HEK293T (cell line): Measurements from ENCODE around the gene RNF19B.

Experiments
- CTCF ChIA-PET: fragments of 350-600 bp; formaldehyde crosslinking; extraction: SDS; loops from one replicate; lab custom pipeline; 2021; ENCODE audit warnings: antibody characterized with exemption, inconsistent platforms; lab: Yijun Ruan, JAX
- POLR2A ChIA-PET: fragments of 350-600 bp; formaldehyde crosslinking; extraction: SDS; loops from one replicate; lab custom pipeline; 2020; ENCODE audit warnings: antibody characterized with exemption, inconsistent platforms; lab: Yijun Ruan, JAX
- DNase-seq: peaks from one replicate; pipeline ENCODE4 v3.0.0; 2012; ENCODE audit warnings: mixed read lengths; ENCODE audit errors: extremely low spot score
- ARNT ChIP-seq: fragments of 450-650 bp; IDR thresholded peaks from 2 replicates; pipeline ENCODE4 v1.6.1; 2017; ENCODE audit warnings: mild to moderate bottlenecking
- BHLHE40 ChIP-seq: fragments of 450-650 bp; IDR thresholded peaks from 2 replicates; pipeline ENCODE4 v1.6.1; 2016; ENCODE audit warnings: mild to moderate bottlenecking, moderate library complexity, borderline replicate concordance
- CTBP1 ChIP-seq: fragments of 450-650 bp; IDR thresholded peaks from 2 replicates; pipeline ENCODE4 v1.6.1; 2016; ENCODE audit warnings: borderline replicate concordance
- ELF4 ChIP-seq: fragments of 450-650 bp; IDR thresholded peaks from 2 replicates; pipeline ENCODE4 v1.6.1; 2017; ENCODE audit warnings: antibody characterized with exemption
- FOXA1 ChIP-seq: fragments of 450-650 bp; IDR thresholded peaks from 2 replicates; pipeline ENCODE4 v1.6.1; 2016; ENCODE audit warnings: mild to moderate bottlenecking
- FOXK2 ChIP-seq: fragments of 450-650 bp; IDR thresholded peaks from 2 replicates; pipeline ENCODE4 v1.6.1; 2016; ENCODE audit warnings: mild to moderate bottlenecking
- FOXM1 ChIP-seq: fragments of 450-650 bp; IDR thresholded peaks from 2 replicates; pipeline ENCODE4 v1.6.1; 2017; ENCODE audit warnings: mild to moderate bottlenecking, borderline replicate concordance
- HDGF ChIP-seq: fragments of 450-650 bp; IDR thresholded peaks from 2 replicates; pipeline ENCODE4 v1.6.1; 2017; ENCODE audit warnings: antibody characterized with exemption, borderline replicate concordance
- L3MBTL2 ChIP-seq: fragments of 450-650 bp; conservative IDR thresholded peaks from 2 replicates; pipeline ENCODE4 v1.6.1; 2016; ENCODE audit warnings: mild to moderate bottlenecking
- LEF1 ChIP-seq: fragments of 450-650 bp; IDR thresholded peaks from 2 replicates; pipeline ENCODE4 v1.6.1; 2017; ENCODE audit warnings: mild to moderate bottlenecking, borderline replicate concordance
- NFRKB ChIP-seq: fragments of 450-650 bp; IDR thresholded peaks from 2 replicates; pipeline ENCODE4 v1.6.1; 2016; ENCODE audit warnings: mild to moderate bottlenecking, moderate library complexity
- PKNOX1 ChIP-seq: fragments of 450-650 bp; IDR thresholded peaks from 2 replicates; pipeline ENCODE4 v1.6.1; 2016
- SP1 ChIP-seq: fragments of 450-650 bp; IDR thresholded peaks from 2 replicates; pipeline ENCODE4 v1.6.1; 2017
- SUZ12 ChIP-seq: fragments of 450-650 bp; IDR thresholded peaks from 2 replicates; pipeline ENCODE4 v1.6.1; 2016; ENCODE audit warnings: mild to moderate bottlenecking
- TARDBP ChIP-seq: fragments of 450-650 bp; IDR thresholded peaks from 2 replicates; pipeline ENCODE4 v1.6.1; 2016
- ZNF384 ChIP-seq: fragments of 450-650 bp; IDR thresholded peaks from 2 replicates; pipeline ENCODE4 v1.6.1; 2016

Gene RNF19B

GRCh38 chr1:33008051-33008914 is 43.7 kb upstream of the RNF19B start:
- ChIA-PET POLR2A (no interaction called here), CTCF (interaction anchor here (0.6 to 0.8 kb wide), 2 partner anchors 190 to 598 kb away, joined by 3 to 4 read pairs; no protein-coding TSS in a partner anchor)
- DNase-seq, result no peak

GRCh38 chr1:33007190-33008050 is 42.8 kb upstream of the RNF19B start:
- TF ChIP-seq ARNT, result no peak
- TF ChIP-seq TARDBP, result no peak
- no peak for TF ChIP-seq FOXK2
- TF ChIP-seq BHLHE40, result no peak
- no peak for TF ChIP-seq PKNOX1
- ChIA-PET CTCF (interaction anchor here (0.5 to 1.1 kb wide), 7 partner anchors 10 to 597 kb away, joined by 3 to 4 read pairs (median 3); no protein-coding TSS in a partner anchor), POLR2A (interaction anchor here (1.0 to 1.3 kb wide), 2 partner anchors 9 to 59 kb away, joined by 3 read pairs; no protein-coding TSS in a partner anchor)
- DNase-seq, result peak; percentile 85

More at GRCh38 chr1:33008051-33008914, 43.7 kb upstream of the RNF19B start:
- TF ChIP-seq FOXM1 (no peak), BHLHE40 (no peak), TARDBP (no peak), HDGF (no peak), NFRKB (no peak), SP1 (no peak), FOXA1 (no peak), CTBP1 (no peak), ARNT (no peak), SUZ12 (no peak), L3MBTL2 (no peak), FOXK2 (no peak), PKNOX1 (no peak), ZNF384 (no peak), LEF1 (no peak)

GRCh38 chr1:33005838-33006421 is 41.3 kb upstream of the RNF19B start:
- TF ChIP-seq L3MBTL2, result no peak
- no peak for TF ChIP-seq TARDBP
- no peak for TF ChIP-seq FOXK2
- TF ChIP-seq FOXM1, result no peak
- no peak for TF ChIP-seq LEF1
- TF ChIP-seq ARNT, result no peak
- no peak for TF ChIP-seq FOXA1
- TF ChIP-seq HDGF, result no peak
- no peak for TF ChIP-seq SUZ12
- TF ChIP-seq NFRKB, result no peak
- no peak for TF ChIP-seq CTBP1
- no peak for TF ChIP-seq BHLHE40
- no peak for TF ChIP-seq PKNOX1
- TF ChIP-seq ELF4, result no peak
- TF ChIP-seq ZNF384, result no peak
- TF ChIP-seq SP1, result no peak
- ChIA-PET POLR2A (interaction anchor here (1.5 kb wide), 1 partner anchor 9 kb away, joined by 3 read pairs; no protein-coding TSS in a partner anchor), CTCF (interaction anchor here (0.5 to 1.3 kb wide), 2 partner anchors 73 to 213 kb away, joined by 3 read pairs; no protein-coding TSS in a partner anchor)
- no peak for DNase-seq

GRCh38 chr1:33005117-33005837 is 40.7 kb upstream of the RNF19B start:
- CTCF ChIA-PET, result interaction anchor here (1.3 kb wide), 1 partner anchor 73 kb away, joined by 3 read pairs; no protein-coding TSS in a partner anchor
- POLR2A ChIA-PET, result interaction anchor here (1.5 kb wide), 1 partner anchor 8 kb away, joined by 3 read pairs; no protein-coding TSS in a partner anchor
- TF ChIP-seq LEF1 (no peak), SP1 (no peak), CTBP1 (no peak), ZNF384 (no peak), TARDBP (no peak), ELF4 (no peak)
- DNase-seq, result no peak
